HG02642 (cell line): ENCODE measurements around the gene STARD5.
A peak's percentile ranks its signal among the peaks of the same experiment; 100 is the strongest.

ENCODE experiments used
- ATAC-seq: cut with Tn5 transposase; IDR thresholded peaks from one replicate; pipeline ENCODE4 v1.9.1; 2021; ENCODE audit warnings: mild to moderate bottlenecking; ENCODE audit not compliant: unreplicated experiment, poor library complexity

STARD5 gene

DNA sequence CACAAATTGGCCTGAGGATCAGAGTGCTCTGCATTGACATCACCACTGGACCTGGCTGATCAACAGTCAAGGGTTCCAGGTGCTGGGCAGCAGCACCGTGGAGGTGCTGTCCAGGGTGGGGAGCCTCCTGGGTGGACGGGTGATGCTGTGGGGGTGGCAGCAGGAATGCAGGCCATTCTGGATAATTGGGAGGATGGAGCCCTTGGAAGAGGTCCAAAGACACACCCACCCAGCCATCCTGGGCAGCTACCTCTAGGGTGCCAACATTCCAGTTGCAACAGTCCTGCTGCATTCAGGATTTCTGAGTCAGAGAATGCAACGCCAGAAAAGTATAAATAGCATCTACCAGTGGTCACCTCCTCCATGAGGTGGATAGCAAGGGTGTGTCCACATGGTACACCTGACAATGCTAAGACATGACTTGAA, 26.8 kb downstream of the STARD5 start:
- ATAC-seq, result no peak

DNA sequence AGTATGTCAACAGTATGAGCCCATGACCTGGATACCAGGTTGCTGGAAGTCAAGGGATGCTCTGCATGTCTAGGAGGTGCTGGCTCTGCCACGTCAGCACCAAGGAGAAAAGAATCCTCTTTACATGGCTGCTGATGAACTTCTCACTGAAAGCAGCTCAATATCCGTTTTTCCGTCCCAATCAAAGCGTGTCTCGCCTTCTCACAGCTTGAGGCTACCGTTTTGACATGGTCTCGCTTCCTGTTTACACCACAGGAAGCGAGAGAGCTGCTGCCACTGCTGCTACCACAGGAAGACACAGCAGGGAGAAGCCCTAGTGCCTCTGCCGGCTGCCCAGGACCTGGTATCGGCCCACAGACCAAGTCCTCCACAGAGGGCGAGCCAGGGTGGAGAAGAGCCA, 27.3 kb downstream of the STARD5 start:
- peak; percentile 50 for ATAC-seq

DNA sequence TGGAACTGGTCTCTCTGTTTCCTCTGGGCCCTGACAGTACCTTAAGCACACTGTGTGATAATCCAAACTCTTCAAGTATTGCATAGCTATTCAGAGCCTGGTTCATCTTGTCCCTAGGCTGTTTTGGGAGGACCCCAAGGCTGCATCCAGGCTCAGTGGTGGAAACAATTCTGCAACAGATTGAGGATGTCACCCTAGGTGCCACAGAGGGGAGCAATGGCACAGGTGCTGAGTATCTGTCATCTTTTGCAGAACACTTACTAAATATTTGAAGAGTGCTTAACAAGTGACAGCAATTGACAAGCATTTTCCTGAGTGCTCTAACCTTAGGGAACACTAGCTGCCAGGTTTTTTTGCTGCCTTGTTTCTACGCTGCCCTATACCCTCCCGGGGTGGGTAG, 27.8 kb downstream of the STARD5 start:
- ATAC-seq, result no peak

DNA sequence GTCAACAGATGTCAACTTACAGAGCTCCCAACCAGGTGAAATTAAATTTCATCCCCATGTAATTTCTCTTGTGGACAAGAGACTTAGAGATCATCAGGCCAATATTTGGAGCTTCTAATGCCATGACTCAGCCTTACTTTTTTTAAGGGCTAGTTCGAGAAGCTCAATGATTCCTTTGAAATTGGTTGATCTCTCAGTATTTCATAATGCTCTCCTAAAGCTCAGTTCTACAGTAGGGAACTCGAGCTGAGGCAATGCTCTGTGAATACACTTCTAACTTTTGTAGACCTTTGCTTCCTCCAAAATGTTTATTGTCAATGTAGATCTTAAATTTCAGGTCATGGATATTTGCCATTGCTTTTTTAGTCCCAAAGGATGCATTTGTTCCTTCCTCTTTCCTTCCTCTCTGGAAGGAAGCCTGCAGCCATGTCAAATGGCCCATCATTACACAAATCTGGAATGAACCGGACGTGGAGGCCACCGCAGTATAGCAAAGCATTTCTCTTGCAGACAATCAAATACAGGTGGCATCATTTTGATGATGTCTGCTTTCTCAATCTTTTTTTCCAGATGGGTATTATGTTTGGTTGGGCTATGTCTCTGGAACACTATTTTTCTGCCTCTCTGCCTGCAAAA, 28.3 kb downstream of the STARD5 start:
- ATAC-seq, result no peak

DNA sequence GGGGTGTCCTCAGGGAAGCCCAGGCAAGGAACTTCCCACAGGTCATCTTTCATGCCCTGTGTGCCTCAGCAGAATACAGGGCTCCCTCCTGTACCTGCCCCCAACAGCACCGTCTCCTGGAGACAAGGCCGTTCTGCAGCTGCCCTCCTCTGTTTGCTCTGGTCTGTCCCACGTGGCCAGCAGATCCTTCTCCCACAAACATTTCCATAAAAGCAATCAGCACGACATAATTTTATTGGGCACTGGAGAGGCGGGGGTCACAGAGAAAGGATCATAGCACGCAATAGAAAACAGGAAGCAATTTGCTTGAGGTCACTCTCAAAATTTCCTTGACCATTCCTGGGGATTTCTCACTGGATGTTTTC, 29.4 kb downstream of the STARD5 start:
- ATAC-seq, result peak; percentile 5

DNA sequence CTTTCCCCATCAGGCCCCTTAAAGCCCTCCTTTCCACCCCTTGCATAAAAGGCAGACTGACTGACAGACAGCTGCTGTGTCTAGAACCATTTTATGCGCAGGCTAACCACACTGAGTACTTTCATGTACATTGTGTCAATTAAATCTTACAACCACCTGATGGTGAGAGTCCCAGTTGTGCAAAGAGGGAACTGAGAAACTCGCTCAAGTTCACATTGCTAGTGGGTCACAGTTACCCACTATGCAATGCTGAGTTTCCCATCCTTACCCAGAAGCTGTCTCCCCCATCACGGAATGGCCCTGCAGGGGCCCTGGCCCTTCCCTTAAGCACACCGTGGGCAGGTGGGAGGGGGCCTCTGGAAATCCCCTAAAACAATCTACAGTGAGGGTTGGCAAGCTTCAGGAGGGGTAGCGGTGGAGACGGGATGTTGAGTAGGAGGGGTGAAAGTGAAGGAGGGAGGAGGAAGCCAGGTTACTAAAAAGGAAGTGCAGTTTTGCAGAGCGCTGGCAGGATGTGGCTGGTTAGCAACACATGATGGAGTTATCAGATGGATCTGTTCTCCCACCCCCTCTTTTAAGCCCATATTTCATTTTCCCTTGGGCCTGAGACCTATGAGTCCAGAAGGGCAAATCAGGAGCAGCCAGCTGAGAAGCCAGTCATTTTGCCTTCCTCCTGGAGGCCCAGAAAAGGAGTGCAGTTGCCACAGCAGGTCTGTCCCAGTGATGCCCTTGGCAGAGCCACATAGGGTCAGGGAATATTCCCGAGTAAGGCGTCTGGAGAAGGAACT, 30.0 kb downstream of the STARD5 start:
- ATAC-seq, result peak; percentile 69

DNA sequence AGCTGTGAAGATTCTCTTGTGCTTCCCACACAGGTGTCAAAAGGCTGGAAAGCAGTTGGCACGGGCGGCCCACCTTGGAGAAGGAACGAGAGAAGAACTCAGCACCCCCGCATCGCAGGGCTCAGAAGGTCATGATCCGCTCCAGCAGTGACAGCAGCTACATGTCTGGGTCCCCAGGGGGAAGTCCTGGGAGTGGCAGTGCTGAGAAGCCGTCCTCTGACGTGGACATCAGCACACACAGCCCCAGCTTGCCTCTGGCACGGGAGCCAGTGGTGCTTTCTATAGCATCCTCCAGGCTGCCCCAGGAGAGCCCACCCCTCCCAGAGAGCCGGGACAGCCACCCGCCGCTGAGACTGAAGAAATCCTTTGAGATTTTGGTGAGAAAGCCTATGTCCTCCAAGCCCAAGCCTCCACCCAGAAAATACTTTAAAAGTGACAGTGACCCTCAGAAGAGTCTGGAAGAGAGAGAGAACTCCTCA, 31.4 kb downstream of the STARD5 start:
- peak; percentile 34 for ATAC-seq

DNA sequence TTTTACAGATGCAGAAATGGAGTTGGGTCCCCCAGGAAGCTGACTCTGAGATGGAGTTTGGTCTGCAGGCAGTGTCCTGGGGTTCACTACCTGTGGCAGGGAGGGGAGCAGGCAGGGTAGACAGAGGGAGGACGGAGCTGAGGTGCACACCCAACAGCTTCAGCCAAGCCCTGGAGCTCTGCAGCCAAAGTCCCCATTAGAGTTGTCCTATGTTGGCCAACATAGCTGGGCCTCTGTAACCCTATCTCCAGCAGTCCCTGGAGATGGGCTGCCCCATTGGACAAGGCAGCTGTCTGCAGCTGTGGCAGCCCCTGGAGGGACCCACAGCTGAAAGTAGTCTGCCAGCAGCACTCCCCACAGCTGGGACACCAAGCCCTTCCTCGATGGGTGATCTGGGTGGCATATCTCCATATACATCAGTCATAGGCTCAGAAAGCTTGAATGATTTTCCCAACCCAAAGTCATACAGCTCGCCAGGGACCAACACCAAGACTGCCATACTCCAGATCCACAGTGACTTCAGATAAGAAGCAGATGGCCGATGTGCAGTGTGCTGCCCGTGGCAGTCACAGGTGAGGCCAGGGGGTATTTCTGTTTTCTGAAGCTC, 31.9 kb downstream of the STARD5 start:
- peak; percentile 1 for ATAC-seq

DNA sequence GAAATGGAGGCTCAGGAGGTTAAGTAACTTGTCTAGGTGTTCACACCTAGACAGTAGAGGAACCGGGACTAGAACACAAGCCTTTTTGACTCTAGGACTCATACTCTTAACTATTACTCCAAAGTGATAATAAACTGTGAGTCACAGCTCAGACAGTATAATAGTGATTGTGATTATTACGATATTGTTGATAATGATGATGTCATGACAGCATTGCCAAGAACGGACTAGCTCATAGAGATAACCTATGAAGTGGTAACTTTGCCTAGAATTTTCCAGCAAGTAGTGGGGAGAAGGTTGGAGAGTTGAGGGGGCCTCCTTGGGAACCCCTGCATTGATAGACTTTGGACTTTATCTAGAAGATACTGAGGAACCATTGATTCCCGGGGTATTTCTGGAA, 34.0 kb downstream of the STARD5 start:
- no peak for ATAC-seq

DNA sequence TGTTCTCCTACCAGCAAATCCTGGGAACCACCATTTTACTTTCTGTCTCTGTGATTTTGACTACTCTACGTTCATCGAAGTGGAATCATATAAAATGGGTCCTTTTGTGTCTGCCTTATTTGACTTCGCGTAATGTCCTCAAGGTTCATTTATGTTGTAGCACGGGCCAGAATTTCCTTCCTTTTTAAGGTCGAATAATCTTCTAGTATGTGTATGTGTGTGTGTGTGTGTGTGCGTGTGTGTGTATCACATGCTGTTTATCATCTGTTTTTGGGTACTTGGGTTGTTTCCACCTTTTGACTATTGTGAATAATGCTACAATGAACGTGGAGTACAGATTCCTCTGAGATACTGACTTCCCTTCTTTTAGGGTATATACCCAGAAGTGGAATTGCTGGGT, 35.3 kb downstream of the STARD5 start:
- no peak for ATAC-seq

DNA sequence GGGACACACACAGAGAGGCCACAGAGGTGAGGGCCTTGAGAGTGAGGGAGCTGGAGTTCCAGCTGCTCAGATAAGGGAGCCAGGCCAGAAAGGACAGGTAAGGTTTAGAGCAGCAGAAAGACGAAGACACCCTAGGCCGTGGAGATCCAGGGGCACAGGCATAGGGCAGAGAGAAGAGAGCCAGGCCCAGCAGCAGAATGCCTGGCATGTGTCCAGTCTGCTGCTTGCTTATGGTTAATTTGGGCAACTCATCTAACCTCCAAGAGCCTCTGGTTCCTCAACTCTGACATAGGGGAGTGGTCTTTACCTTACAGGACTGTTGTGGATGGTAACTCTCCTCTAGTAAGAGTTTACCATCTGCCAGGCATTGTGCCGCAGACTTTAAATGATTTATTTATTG, 35.9 kb downstream of the STARD5 start:
- ATAC-seq, result no peak

DNA sequence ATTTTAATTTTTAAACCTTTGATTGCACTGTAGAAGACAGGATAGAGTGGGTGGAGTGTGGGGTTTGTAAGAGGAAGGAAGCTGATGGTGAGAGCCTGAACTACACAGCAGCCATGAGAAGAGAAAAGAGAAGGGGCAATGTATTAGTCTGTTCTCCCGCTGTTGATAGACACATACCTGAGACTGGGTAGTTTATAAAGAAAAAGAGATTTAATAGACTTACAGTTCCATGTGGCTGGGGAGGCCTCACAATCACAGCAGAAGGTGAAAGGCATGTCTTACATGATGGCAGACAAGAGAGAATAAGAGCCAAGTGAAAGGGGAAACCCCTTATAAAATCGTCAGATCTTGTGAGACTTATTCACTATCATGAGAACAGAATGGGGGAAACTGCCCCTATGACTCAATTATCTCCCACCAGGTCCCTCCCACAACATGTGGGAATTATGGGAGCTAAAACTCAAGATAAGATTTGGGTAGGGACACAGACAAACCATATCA, 37.3 kb downstream of the STARD5 start:
- peak; percentile 39 for ATAC-seq

DNA sequence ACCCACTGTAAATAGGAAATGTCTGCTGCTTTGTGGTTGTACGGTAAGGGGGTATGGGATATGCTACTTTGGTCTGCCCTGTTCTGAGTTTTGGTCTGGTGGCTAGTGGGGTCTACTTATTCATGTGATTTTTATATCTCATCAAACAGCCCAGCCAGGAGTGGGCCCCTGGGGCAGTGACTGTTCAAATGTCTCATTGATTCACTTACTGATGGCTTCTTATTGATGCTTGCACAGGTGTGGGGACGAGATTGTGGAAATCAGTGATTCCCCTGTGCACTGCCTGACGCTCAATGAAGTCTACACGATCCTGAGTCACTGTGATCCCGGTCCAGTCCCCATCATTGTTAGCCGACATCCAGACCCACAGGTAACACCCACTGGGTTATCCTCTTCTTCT, 38.5 kb downstream of the STARD5 start:
- no peak for ATAC-seq

DNA sequence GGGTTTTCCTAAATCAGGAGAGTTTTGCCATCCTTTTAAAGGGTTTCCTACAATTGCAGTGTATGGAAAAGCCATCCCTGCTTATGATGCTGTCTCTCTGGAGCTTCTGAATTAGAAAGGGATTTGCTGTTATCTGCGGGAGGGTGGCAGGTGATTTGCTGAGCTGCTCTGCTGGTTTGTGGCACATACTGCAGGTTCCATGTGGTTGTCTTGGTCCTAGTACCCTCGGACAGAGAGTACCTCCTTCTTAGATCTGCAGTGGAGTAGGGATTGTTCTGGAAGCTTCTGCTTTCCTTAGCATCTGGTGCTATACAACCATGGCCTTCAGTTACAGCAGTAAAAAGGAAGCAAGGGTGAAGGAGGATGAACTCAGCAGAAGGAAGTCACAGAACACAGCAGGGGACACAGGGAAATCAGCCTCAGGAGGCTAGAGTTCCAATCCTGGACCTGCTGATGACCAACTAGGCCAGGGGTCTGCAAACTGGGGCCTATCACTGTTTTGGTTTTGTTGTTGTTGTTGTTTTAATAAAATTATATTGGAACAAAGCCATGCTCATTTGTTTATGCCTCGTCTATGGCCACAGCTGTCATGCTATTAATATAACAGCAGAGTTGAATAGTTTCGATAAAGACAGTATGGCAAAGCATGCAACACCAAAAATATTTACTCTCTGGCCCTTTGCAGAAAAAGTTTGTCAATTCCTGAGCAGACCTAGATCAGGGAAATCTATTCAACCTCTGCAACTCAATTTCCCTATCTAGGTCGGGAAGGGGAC, 39.5 kb downstream of the STARD5 start:
- peak; percentile 54 for ATAC-seq

DNA sequence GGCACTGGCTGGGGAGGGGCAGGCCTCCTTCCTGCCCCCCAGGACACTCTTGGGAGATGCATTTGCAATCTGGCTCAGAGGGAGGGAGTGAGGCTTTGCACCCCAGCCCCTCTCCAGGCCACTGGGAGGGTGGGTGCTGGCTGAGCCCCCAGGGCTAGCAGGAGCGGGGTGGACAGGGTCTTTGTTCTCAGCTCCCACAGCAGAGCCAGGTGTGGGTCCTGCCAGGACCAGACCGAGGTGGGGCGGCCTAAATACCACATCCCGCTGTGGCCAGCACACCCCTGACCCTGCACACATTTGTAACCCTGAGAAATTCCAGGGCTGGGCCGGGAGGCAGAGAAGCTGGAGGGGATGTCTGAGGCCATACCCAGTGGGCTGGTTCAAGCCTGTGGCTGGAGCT, 41.0 kb downstream of the STARD5 start:
- no peak for ATAC-seq

DNA sequence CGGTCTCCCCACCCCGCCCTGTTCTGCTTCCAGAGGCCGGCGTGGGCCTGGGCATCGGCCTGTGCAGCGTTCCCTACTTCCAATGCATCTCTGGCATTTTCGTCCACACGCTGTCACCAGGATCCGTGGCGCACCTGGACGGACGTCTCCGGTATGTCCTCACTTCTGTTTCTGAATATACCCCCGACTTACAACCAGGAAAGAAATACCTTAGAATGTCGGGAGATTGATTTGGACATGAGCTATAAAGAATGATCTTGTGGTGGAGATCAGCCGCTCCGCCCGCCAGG, 41.4 kb downstream of the STARD5 start:
- ATAC-seq, result no peak

DNA sequence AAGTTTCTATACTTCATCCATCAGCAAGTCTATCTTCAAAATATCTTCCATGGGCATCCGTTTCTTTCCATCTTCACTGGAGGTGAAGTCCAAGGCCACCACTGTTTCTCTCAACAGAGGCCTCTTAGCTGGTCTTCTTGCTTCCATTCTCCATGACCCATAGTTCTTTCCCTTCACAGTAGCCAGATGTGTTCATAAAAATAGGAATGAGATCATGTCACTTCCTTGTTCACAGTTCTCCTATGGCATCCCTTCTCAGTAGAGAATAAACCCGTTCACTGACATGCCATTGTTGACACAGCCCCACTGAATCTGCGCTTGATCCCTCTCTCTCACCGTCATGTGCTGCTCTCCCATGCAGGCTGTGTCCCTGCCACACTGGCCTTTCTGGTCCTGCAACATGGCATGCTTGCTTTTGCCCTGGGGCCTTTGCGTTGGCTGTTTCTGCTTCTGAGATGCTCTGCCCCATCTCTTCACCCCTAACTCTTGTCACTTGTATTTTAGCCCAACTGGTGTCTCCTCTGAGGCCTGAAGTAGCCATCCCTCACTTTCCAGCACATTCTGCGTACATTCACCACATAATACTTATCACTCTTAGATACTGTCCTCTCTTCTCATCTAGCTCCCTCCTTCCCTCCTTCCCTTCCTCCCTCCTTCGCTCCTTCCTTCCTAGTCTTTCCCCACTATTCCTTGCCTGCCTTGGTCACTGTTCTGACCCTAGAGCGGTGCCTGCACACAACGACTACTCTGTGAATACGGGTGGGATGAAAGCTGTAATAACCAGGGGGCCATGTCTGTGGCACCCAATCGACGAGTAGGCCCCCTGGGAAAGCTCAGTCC, 42.0 kb downstream of the STARD5 start:
- no peak for ATAC-seq

DNA sequence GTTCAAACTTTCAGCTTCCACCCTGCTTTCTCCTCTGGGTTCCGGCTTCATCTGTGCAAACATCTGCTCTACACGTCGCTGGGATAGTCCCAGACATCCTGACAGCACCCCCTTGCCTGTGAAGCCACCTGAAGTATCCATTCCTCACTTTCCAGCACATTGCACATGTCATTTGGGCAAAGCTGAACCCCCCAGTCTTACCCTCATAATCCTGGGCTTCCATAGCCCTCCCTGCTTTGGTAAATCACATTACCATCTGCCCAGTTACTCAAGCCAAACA, 42.5 kb downstream of the STARD5 start:
- ATAC-seq, result no peak

DNA sequence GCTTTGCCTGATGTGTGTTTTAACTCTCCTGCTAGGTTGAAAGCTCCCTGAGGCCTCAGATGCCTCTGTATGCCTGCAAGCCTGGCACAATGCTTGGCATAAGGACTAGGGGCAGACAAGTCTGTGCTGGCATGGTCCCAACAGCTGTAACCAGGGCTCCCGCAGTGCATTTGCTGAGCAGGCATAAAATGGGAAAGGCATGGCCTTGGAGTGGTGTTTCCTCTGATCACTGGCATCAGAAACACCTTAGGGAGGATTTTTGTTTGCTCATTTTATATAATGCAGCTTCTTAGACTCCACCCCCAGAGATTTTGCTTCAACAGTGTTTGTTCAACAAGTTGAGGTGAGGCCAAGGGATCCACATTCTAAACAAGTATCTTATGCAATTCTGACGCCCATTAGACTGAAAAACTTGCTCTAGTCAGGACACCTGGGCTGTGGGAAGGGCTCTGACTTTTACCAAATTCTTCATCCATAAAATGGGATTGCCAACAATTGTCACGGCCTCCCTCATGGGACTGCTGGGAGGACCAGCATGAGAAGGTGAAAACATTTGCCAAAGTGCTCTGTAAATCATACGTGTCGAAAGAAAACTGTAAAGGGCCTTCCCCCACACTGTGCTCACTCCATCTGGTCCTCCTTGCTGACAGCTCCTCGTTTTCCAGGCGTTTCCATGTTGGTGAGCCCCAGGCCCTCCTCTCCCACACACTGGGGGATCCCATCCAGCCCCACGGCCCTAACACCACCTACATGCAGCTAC, 43.1 kb downstream of the STARD5 start:
- ATAC-seq, result no peak
